ENCODE measurements around the gene FBXO39. TPM values are rescaled to one million over a fixed set of nuclear protein-coding genes. Genes with fewer than 3 reads are reported as not detected.

Gene FBXO39
- polyA plus RNA-seq, 3 donors = 0.12 TPM; not detected in 2

DNA sequence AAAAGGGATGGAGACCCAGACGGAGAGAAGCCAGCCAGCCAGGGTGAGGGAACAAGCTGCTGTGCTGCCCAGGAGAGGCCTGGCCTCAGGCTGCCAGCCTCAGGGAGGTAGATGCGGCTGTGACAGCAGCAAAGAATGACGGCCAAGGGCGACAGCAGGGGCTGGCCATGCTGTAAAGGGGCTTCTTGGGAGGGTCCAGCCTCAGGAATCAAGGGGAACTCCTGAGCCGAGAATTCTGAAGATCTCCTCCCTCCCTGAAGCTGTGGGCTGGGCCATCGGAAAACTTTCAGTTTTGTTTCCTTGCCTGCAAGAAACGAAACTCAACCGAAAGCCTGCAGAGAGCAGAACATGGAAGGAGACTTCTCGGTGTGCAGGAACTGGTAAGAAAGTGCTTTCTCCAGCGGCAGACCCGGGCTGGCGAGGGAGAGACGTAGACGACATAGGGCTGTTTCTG is 20.3 kb upstream of the FBXO39 start, which contains the start of gene XAF1:
Gene XAF1, plus strand, starts transcription at position 316 of the 454 bp plus-strand sequence. Its CDS starts 33 bp downstream, at position 349.
- H3K4me2 ChIP-seq (replicated peaks; ENCODE audit: extremely low read depth, low read length, poor library complexity, severe bottlenecking) = peak within 1 kb of the TSS; percentile 89
- Mint-ChIP-seq H3K36me3 (peaks cover 31 to 33% of the 10 kb centered on the region in 2 donors), H3K4me1 (peaks cover 65% of the 10 kb centered on the region), H3K27me3 (ENCODE audit: low read depth in 3 of 3) (peaks cover 0 to 6% (median 2%) of the 10 kb centered on the region in 3 donors), H3K27ac (peak within 1 kb of the TSS; percentile 93 to 98 (median 95)), H3K4me3 (peak within 1 kb of the TSS; percentile 100), H3K9me3 (no peaks in the 10 kb centered on the region)
- H4K20me1 ChIP-seq (ENCODE audit: insufficient read depth, low read length) = peaks cover 28% of the 10 kb centered on the region
- peaks cover 25% of the 10 kb centered on the region for H3K79me2 ChIP-seq (ENCODE audit: insufficient read depth, low read length)
- H3K4me3 ChIP-seq (replicated peaks in 1 of 3; ENCODE audit: low read depth in 2 of 3, low read length in 3 of 3) = peak within 1 kb of the TSS; percentile 83 to 98 (median 97)
- H3K36me3 ChIP-seq (replicated peaks in 1 of 2; ENCODE audit: control insufficient read depth in 1 of 2, insufficient read depth in 2 of 2, low read length in 2 of 2) = peaks cover 25 to 32% of the 10 kb centered on the region in 2 donors
- DNase-seq = peak; percentile 43 to 56 (median 54)
- peak within 1 kb of the TSS; percentile 85 to 93 for H3K27ac ChIP-seq (ENCODE audit: low read depth in 1 of 2, low read length in 2 of 2)
- peak within 1 kb of the TSS; percentile 93 for H2AFZ ChIP-seq (ENCODE audit: insufficient read depth, low read depth, low read length, poor library complexity, severe bottlenecking)
- TF ChIP-seq CTCF (IDR thresholded peaks at IDR 0.05) = no peak
- H3K27me3 ChIP-seq (ENCODE audit: control insufficient read depth in 2 of 2, insufficient read depth in 2 of 2, low read length in 2 of 2) = no peaks in the 10 kb centered on the region
- peaks cover 49 to 50% of the 10 kb centered on the region in 2 donors for H3K4me1 ChIP-seq (ENCODE audit: control insufficient read depth in 1 of 2, insufficient read depth in 2 of 2, low read length in 2 of 2)
- H3K9me3 ChIP-seq (replicated peaks in 1 of 2; ENCODE audit: control insufficient read depth in 1 of 2, insufficient read depth in 1 of 2, low read length in 2 of 2) = no peaks in the 10 kb centered on the region
- 0% methylated on average over 12 of the region's 14 CpGs for WGBS (ENCODE audit: insufficient coverage)
- intact Hi-C loops (cut with micrococcal nuclease) = no loop called here
- H3K9ac ChIP-seq (ENCODE audit: insufficient read depth, low read length, poor library complexity, severe bottlenecking) = peak within 1 kb of the TSS; percentile 74

GRCh38 chr17:6756425-6757031 is 19.5 kb upstream of the FBXO39 start:
- H3K9me3 Mint-ChIP-seq = no peaks in the 10 kb centered on the region
- peaks cover 31 to 39% of the 10 kb centered on the region in 2 donors for H3K36me3 ChIP-seq (replicated peaks in 1 of 2; ENCODE audit: control insufficient read depth in 1 of 2, insufficient read depth in 2 of 2, low read length in 2 of 2)
- peaks cover 25% of the 10 kb centered on the region for H3K79me2 ChIP-seq (ENCODE audit: insufficient read depth, low read length)
- H3K36me3 Mint-ChIP-seq = peaks cover 38 to 41% of the 10 kb centered on the region in 2 donors
- H3K4me1 Mint-ChIP-seq = peaks cover 57% of the 10 kb centered on the region
- peak overlapping the region; percentile 83 to 98 (median 97) for H3K4me3 ChIP-seq (replicated peaks in 1 of 3; ENCODE audit: low read depth in 2 of 3, low read length in 3 of 3)
- H3K27me3 Mint-ChIP-seq (ENCODE audit: low read depth in 3 of 3) = peaks cover 0 to 6% (median 2%) of the 10 kb centered on the region in 3 donors
- no peaks in the 10 kb centered on the region for H3K9me3 ChIP-seq (replicated peaks in 1 of 2; ENCODE audit: control insufficient read depth in 1 of 2, insufficient read depth in 1 of 2, low read length in 2 of 2)
- H3K4me1 ChIP-seq (ENCODE audit: control insufficient read depth in 1 of 2, insufficient read depth in 2 of 2, low read length in 2 of 2) = peaks cover 46 to 50% of the 10 kb centered on the region in 2 donors
- peaks cover 31% of the 10 kb centered on the region for H4K20me1 ChIP-seq (ENCODE audit: insufficient read depth, low read length)
- peak overlapping the region; percentile 85 to 93 for H3K27ac ChIP-seq (ENCODE audit: low read depth in 1 of 2, low read length in 2 of 2)
- H2AFZ ChIP-seq (ENCODE audit: insufficient read depth, low read depth, low read length, poor library complexity, severe bottlenecking) = peak overlapping the region; percentile 93
- H3K9ac ChIP-seq (ENCODE audit: insufficient read depth, low read length, poor library complexity, severe bottlenecking) = peak overlapping the region; percentile 74
- peak overlapping the region; percentile 100 for H3K4me3 Mint-ChIP-seq
- H3K27me3 ChIP-seq (ENCODE audit: control insufficient read depth in 2 of 2, insufficient read depth in 2 of 2, low read length in 2 of 2) = no peaks in the 10 kb centered on the region
- H3K27ac Mint-ChIP-seq = peak overlapping the region; percentile 93 to 98 (median 95)
- TF ChIP-seq CTCF (IDR thresholded peaks at IDR 0.05) = no peak
- peak overlapping the region; percentile 89 for H3K4me2 ChIP-seq (replicated peaks; ENCODE audit: extremely low read depth, low read length, poor library complexity, severe bottlenecking)
- intact Hi-C loops (cut with micrococcal nuclease) = no loop called here
- DNase-seq = no peak
- WGBS (ENCODE audit: insufficient coverage) = 6% methylated on average over 3 of the region's 13 CpGs
